DND-41 (cell line): ENCODE data around the gene HSPG2.

Experiments
- ATAC-seq: fragments of 200-7000 bp; cut with Tn5 transposase; 3 replicates; pipeline ENCODE4 v1.9.1; 2021; ENCODE audit warnings: low read depth; ENCODE audit not compliant: insufficient read depth
- DNase-seq: peaks from one replicate; pipeline ENCODE4 v3.0.0-alpha.2; 2020
- H2AFZ ChIP-seq: 2 replicates; pipeline ENCODE4 v1.6.0; 2012; ENCODE audit warnings: low read depth, low read length
- H3K27ac ChIP-seq: 2 replicates; pipeline ENCODE4 v1.5.1; 2012; ENCODE audit warnings: low read length, inconsistent platforms
- H3K27me3 ChIP-seq: fragments of 200-600 bp; sonication (generic); 2 replicates; pipeline ENCODE4 v1.6.0; 2012; ENCODE audit warnings: low read length, mild to moderate bottlenecking, inconsistent platforms; ENCODE audit not compliant: insufficient read depth, poor library complexity
- H3K36me3 ChIP-seq: 2 replicates; pipeline ENCODE4 v1.5.1; 2012; ENCODE audit warnings: low read length, inconsistent platforms; ENCODE audit not compliant: insufficient read depth
- H3K4me1 ChIP-seq: 2 replicates; pipeline ENCODE4 v1.5.1; 2012; ENCODE audit warnings: mild to moderate bottlenecking, low read length; ENCODE audit not compliant: insufficient read depth
- H3K4me2 ChIP-seq: 2 replicates; pipeline ENCODE4 v1.6.0; 2012; ENCODE audit warnings: mild to moderate bottlenecking, moderate library complexity, low read length, inconsistent platforms; ENCODE audit not compliant: insufficient read depth
- H3K4me3 ChIP-seq, 2 experiments: fragments of 200-600 bp in 1 of 2; shearing (Covaris generic) in 1 of 2; 2 replicates each; pipeline ENCODE4 v1.5.1; 2012 to 2016; ENCODE audit warnings: inconsistent platforms in 2 of 2, low read length in 2 of 2, mild to moderate bottlenecking in 2 of 2, low read depth in 1 of 2, moderate library complexity in 1 of 2
- H3K79me2 ChIP-seq: 2 replicates; pipeline ENCODE4 v1.6.0; 2012; ENCODE audit warnings: low read length, inconsistent platforms; ENCODE audit not compliant: insufficient read depth
- H3K9ac ChIP-seq: 2 replicates; pipeline ENCODE4 v1.6.0; 2012; ENCODE audit warnings: low read depth, mild to moderate bottlenecking, inconsistent platforms, low read length, moderate library complexity
- H3K9me3 ChIP-seq: 2 replicates; pipeline ENCODE4 v1.5.1; 2012; ENCODE audit warnings: low read length, moderate library complexity, mild to moderate bottlenecking, inconsistent platforms; ENCODE audit not compliant: insufficient read depth, severe bottlenecking
- H4K20me1 ChIP-seq: 2 replicates; pipeline ENCODE4 v1.6.0; 2012; ENCODE audit warnings: low read length; ENCODE audit not compliant: insufficient read depth
- CTCF ChIP-seq: IDR thresholded peaks from 2 replicates; pipeline ENCODE4 v1.5.1; 2012; ENCODE audit warnings: borderline replicate concordance, low read length, moderate library complexity, mild to moderate bottlenecking; ENCODE audit not compliant: poor library complexity, severe bottlenecking; ENCODE audit errors: extremely low read depth
- EZH2 ChIP-seq: IDR thresholded peaks from 3 replicates; pipeline ENCODE4 v1.6.1; 2012; ENCODE audit warnings: borderline replicate concordance, low read depth, mild to moderate bottlenecking, moderate library complexity, low read length, inconsistent platforms; ENCODE audit not compliant: severe bottlenecking

The HSPG2 gene

GRCh38 chr1:21899987-21900386 is 37.1 kb downstream of the HSPG2 start:
- no peak for DNase-seq
- TF ChIP-seq CTCF (no peak), EZH2 (no peak)
- H3K36me3 ChIP-seq = no peaks in the 10 kb centered on the region
- H2AFZ ChIP-seq = no peak overlapping the region
- H3K79me2 ChIP-seq = no peaks in the 10 kb centered on the region
- ATAC-seq = no peak
- H3K4me3 ChIP-seq = no peak overlapping the region
- H3K27ac ChIP-seq = no peak overlapping the region
- no peaks in the 10 kb centered on the region for H3K4me1 ChIP-seq
- no peaks in the 10 kb centered on the region for H3K27me3 ChIP-seq
- no peaks in the 10 kb centered on the region; the same call in 1 of the 2 replicates for H4K20me1 ChIP-seq
- H3K9me3 ChIP-seq = no peaks in the 10 kb centered on the region
- H3K4me2 ChIP-seq = no peak overlapping the region
- H3K9ac ChIP-seq = no peak overlapping the region

GRCh38 chr1:21899267-21899810 is 37.8 kb downstream of the HSPG2 start:
- H3K79me2 ChIP-seq = no peaks in the 10 kb centered on the region
- H3K4me1 ChIP-seq = no peaks in the 10 kb centered on the region
- H3K27me3 ChIP-seq = no peaks in the 10 kb centered on the region
- ATAC-seq = no peak
- H3K9me3 ChIP-seq = no peaks in the 10 kb centered on the region
- H2AFZ ChIP-seq = no peak overlapping the region
- no peaks in the 10 kb centered on the region for H3K36me3 ChIP-seq
- no peak overlapping the region for H3K9ac ChIP-seq
- no peak overlapping the region for H3K4me2 ChIP-seq
- H3K4me3 ChIP-seq = no peak overlapping the region
- TF ChIP-seq EZH2 (no peak), CTCF (no peak)
- DNase-seq = no peak
- no peaks in the 10 kb centered on the region; the same call in 1 of the 2 replicates for H4K20me1 ChIP-seq
- H3K27ac ChIP-seq = no peak overlapping the region

- ATAC-seq = no peak
- Histone ChIP-seq H3K27ac (no peak overlapping the region), H3K4me3 (no peak overlapping the region), H2AFZ (no peak overlapping the region), H3K36me3 (no peaks in the 10 kb centered on the region), H3K9ac (no peak overlapping the region), H4K20me1 (no peaks in the 10 kb centered on the region; the same call in 1 of the 2 replicates), H3K79me2 (no peaks in the 10 kb centered on the region), H3K4me1 (no peaks in the 10 kb centered on the region), H3K4me2 (no peak overlapping the region), H3K27me3 (no peaks in the 10 kb centered on the region), H3K9me3 (no peaks in the 10 kb centered on the region)
- TF ChIP-seq EZH2 (no peak), CTCF (no peak)
- no peak for DNase-seq
Measured at GRCh38 chr1:21898326-21899200, 38.5 kb downstream of the HSPG2 start.
